ENCODE measurements around the gene LSM4. TPM values are rescaled to one million over a fixed set of nuclear protein-coding genes. Genes with fewer than 3 reads are reported as not detected.

LSM4 gene
- total and polyA plus RNA-seq, 2 of the 13 experiments (the other 11 are each of a cell fraction or from before 2014, with no cell fraction given), result 65.8 to 166 TPM

GRCh38 chr19:18301718-18302111 lies 21.2 kb downstream of the LSM4 start (continued):
- TF ChIP-seq AKNA (CRISPR knock-in tag; IDR thresholded peaks at IDR 0.05; ENCODE audit: borderline replicate concordance) (no peak), GATAD2A (CRISPR knock-in tag; IDR thresholded peaks at IDR 0.05) (no peak), CERS6 (CRISPR knock-in tag; IDR thresholded peaks at IDR 0.05) (no peak), FOXK2 (IDR thresholded peaks at IDR 0.05) (no peak), ELF3 (CRISPR knock-in tag; IDR thresholded peaks at IDR 0.05) (no peak), ZNF740 (CRISPR knock-in tag; IDR thresholded peaks at IDR 0.05) (no peak), KDM1A (CRISPR knock-in tag; IDR thresholded peaks at IDR 0.05) (peak; percentile 69; the same call in 1 of the 2 replicates), ZNF691 (CRISPR knock-in tag; IDR thresholded peaks at IDR 0.05; ENCODE audit: borderline replicate concordance, low read depth) (no peak), ZNF580 (CRISPR knock-in tag; IDR thresholded peaks at IDR 0.05; ENCODE audit: borderline replicate concordance, low read depth) (no peak), ZBTB44 (CRISPR knock-in tag; IDR thresholded peaks at IDR 0.05) (no peak), TGIF2 (CRISPR knock-in tag; IDR thresholded peaks at IDR 0.05) (no peak)
